ENCODE results near the gene SEC24B. TPM values are rescaled to one million over a fixed set of nuclear protein-coding genes. Genes with fewer than 3 reads are reported as not detected.

SEC24B gene
- total RNA-seq, 1 experiment from 2014 or later: 27.1 TPM

GRCh38 chr4:109499513-109499912 lies 65.9 kb downstream of the SEC24B start:
- no peak overlapping the region for H4K8ac ChIP-seq (replicated peaks; ENCODE audit: insufficient read length, low read depth, low read length)
- no peak overlapping the region for H3T11ph ChIP-seq (ENCODE audit: low read length)
- Mint-ChIP-seq H3K4me3 (no peak overlapping the region), H3K4me1 (no peaks in the 10 kb centered on the region), H3K27me3 (ENCODE audit: low read depth) (no peaks in the 10 kb centered on the region), H3K27ac (no peak overlapping the region), H3K36me3 (ENCODE audit: insufficient read depth in 1 of 3, low read depth in 3 of 3) (peaks cover 12 to 53% (median 38%) of the 10 kb centered on the region in 3 experiments; a peak in 6 of 7 replicates), H3K9me3 (no peaks in the 10 kb centered on the region)
- H3K4ac ChIP-seq (ENCODE audit: low read depth, low read length): no peak overlapping the region
- H4K20me1 ChIP-seq (ENCODE audit: control insufficient read depth, insufficient read depth, insufficient read length): no peaks in the 10 kb centered on the region
- H3K4me1 ChIP-seq (ENCODE audit: insufficient read depth, low read length): no peaks in the 10 kb centered on the region
- no peak overlapping the region for H2AFZ ChIP-seq (ENCODE audit: low read length)
- no peaks in the 10 kb centered on the region for H3K79me2 ChIP-seq (ENCODE audit: insufficient read depth, low read length)
- H2BK120ac ChIP-seq (ENCODE audit: low read depth, low read length, poor library complexity, severe bottlenecking): no peak overlapping the region
- H2BK15ac ChIP-seq (ENCODE audit: low read depth, low read length): no peak overlapping the region
- H3K14ac ChIP-seq (ENCODE audit: insufficient read depth, low read length): no peak overlapping the region
- H3K27ac ChIP-seq (ENCODE audit: insufficient read length, low read depth, low read length): no peak overlapping the region
- no peaks in the 10 kb centered on the region for H3K27me3 ChIP-seq (ENCODE audit: insufficient read depth, low read length)
- no CpG with 5 or more reads among the region's 2 CpGs for WGBS (ENCODE audit: extremely low coverage, insufficient read length, low lambda C conversion rate)
- no peaks in the 10 kb centered on the region for H3K9me3 ChIP-seq (ENCODE audit: control insufficient read depth, low read depth, low read length)
- no peaks in the 10 kb centered on the region for H3K79me1 ChIP-seq (ENCODE audit: insufficient read depth, low read depth, low read length, poor library complexity, severe bottlenecking)
- H3K23me2 ChIP-seq (ENCODE audit: insufficient read length, low read depth, low read length, poor library complexity, severe bottlenecking): no peaks in the 10 kb centered on the region
- H3K18ac ChIP-seq (ENCODE audit: insufficient read length, low read depth, low read length): no peak overlapping the region
- H3K4me2 ChIP-seq (ENCODE audit: insufficient read depth, insufficient read length, low read length): no peak overlapping the region
- no peak overlapping the region for H2BK5ac ChIP-seq (ENCODE audit: insufficient read length, low read length)
- H4K5ac ChIP-seq (ENCODE audit: insufficient read length, low read depth, low read length): no peak overlapping the region
- no peak overlapping the region for H2BK12ac ChIP-seq (ENCODE audit: insufficient read length, low read depth, low read length)
- no peak overlapping the region for H2BK20ac ChIP-seq (ENCODE audit: low read depth, low read length, poor library complexity, severe bottlenecking)
- TF ChIP-seq, protein P1, sequence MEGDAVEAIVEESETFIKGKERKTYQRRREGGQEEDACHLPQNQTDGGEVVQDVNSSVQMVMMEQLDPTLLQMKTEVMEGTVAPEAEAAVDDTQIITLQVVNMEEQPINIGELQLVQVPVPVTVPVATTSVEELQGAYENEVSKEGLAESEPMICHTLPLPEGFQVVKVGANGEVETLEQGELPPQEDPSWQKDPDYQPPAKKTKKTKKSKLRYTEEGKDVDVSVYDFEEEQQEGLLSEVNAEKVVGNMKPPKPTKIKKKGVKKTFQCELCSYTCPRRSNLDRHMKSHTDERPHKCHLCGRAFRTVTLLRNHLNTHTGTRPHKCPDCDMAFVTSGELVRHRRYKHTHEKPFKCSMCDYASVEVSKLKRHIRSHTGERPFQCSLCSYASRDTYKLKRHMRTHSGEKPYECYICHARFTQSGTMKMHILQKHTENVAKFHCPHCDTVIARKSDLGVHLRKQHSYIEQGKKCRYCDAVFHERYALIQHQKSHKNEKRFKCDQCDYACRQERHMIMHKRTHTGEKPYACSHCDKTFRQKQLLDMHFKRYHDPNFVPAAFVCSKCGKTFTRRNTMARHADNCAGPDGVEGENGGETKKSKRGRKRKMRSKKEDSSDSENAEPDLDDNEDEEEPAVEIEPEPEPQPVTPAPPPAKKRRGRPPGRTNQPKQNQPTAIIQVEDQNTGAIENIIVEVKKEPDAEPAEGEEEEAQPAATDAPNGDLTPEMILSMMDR (conservative IDR thresholded peaks at IDR 0.05): no peak
- no peak overlapping the region for H3K56ac ChIP-seq (ENCODE audit: insufficient read length, low read depth, low read length)
- H2AK5ac ChIP-seq (ENCODE audit: insufficient read length, low read length): no peak overlapping the region
- no peak overlapping the region for H3K9ac ChIP-seq (ENCODE audit: extremely low read depth, insufficient read length, low read length)
- no peak overlapping the region for H4K91ac ChIP-seq (ENCODE audit: insufficient read length, low read depth, low read length)
- H3K23ac ChIP-seq (ENCODE audit: insufficient read length, low read depth, low read length): no peak overlapping the region
- no peak for DNase-seq

All from H9 (cell line).